ENCODE results near the gene MUC20.
"Not testable (repeated sequence)": the region's sequence is repeated elsewhere in the genome, so short reads cannot be mapped to it uniquely, and the experiment has no call there.

The MUC20 gene

GRCh38 chr3:195720831-195721506 is at the start of gene MUC20:
Gene MUC20, plus strand, starts transcription at chr3:195720978. Its CDS starts 30 bp downstream, at chr3:195721008.
- not testable (repeated sequence) for DNase-seq (ENCODE audit: low read depth)

GRCh38 chr3:195671283-195671682 is 49.5 kb upstream of the MUC20 start:
- not testable (repeated sequence) for DNase-seq (ENCODE audit: low read depth)

GRCh38 chr3:195673711-195674110 is 47.1 kb upstream of the MUC20 start:
- DNase-seq (ENCODE audit: low read depth), result not testable (repeated sequence)

GRCh38 chr3:195678391-195679015 is 42.3 kb upstream of the MUC20 start:
- DNase-seq (ENCODE audit: low read depth), result not testable (repeated sequence)

- not testable (repeated sequence) for DNase-seq (ENCODE audit: low read depth)
Measured at GRCh38 chr3:195680690-195681089, 40.1 kb upstream of the MUC20 start.

GRCh38 chr3:195681458-195682103 is 39.2 kb upstream of the MUC20 start:
- DNase-seq (ENCODE audit: low read depth), result not testable (repeated sequence)

- DNase-seq (ENCODE audit: low read depth), result not testable (repeated sequence)
Measured at GRCh38 chr3:195682104-195682742, 38.6 kb upstream of the MUC20 start.

- DNase-seq (ENCODE audit: low read depth), result not testable (repeated sequence)
Measured at GRCh38 chr3:195683722-195684526, 36.9 kb upstream of the MUC20 start.

- not testable (repeated sequence) for DNase-seq (ENCODE audit: low read depth)
Measured at GRCh38 chr3:195684527-195685257, 36.1 kb upstream of the MUC20 start.

- DNase-seq (ENCODE audit: low read depth), result not testable (repeated sequence)
Measured at GRCh38 chr3:195686537-195687208, 34.1 kb upstream of the MUC20 start.

GRCh38 chr3:195687209-195687760 is 33.5 kb upstream of the MUC20 start:
- not testable (repeated sequence) for DNase-seq (ENCODE audit: low read depth)

GRCh38 chr3:195688471-195689183 is 32.2 kb upstream of the MUC20 start:
- peak; percentile 84 for DNase-seq (ENCODE audit: low read depth)

- not testable (repeated sequence) for DNase-seq (ENCODE audit: low read depth)
Measured at GRCh38 chr3:195689184-195690070, 31.4 kb upstream of the MUC20 start.

GRCh38 chr3:195690951-195691350 is 29.8 kb upstream of the MUC20 start:
- no peak for DNase-seq (ENCODE audit: low read depth)

- not testable (repeated sequence) for DNase-seq (ENCODE audit: low read depth)
Measured at GRCh38 chr3:195691596-195692353, 29.0 kb upstream of the MUC20 start.

- no peak for DNase-seq (ENCODE audit: low read depth)
Measured at GRCh38 chr3:195692354-195692685, 28.5 kb upstream of the MUC20 start.

- no peak for DNase-seq (ENCODE audit: low read depth)
Measured at GRCh38 chr3:195692781-195693427, 27.9 kb upstream of the MUC20 start.

Measured in fibroblast of gingiva (primary cell).